Common myeloid progenitor, CD34-positive (primary cell): ENCODE measurements around the gene ANKRD49.

Experiments
- CTCF ChIA-PET: fragments of 350-600 bp; sonication (Branson Sonifier 250); formaldehyde crosslinking; loops from one replicate; lab custom pipeline; 2021; ENCODE audit warnings: antibody characterized with exemption; lab: Charles Lee
- POLR2A ChIA-PET: fragments of 350-600 bp; sonication (Branson Sonifier 250); formaldehyde crosslinking; loops from one replicate; lab custom pipeline; 2021; ENCODE audit warnings: antibody characterized with exemption; lab: Charles Lee
- DNase-seq, 3 donors: peaks; one replicate each; pipeline versions ENCODE4 v3.0.0 to v3.0.0-alpha.2; 2013
- H3K27ac ChIP-seq, 2 experiments: 1 replicate in 1 of 2; 2 replicates in 1 of 2; pipeline ENCODE4 v1.7.0; 2013; ENCODE audit warnings: inconsistent platforms in 2 of 2, low read length in 2 of 2, mild to moderate bottlenecking in 2 of 2, low read depth in 1 of 2, moderate library complexity in 1 of 2; ENCODE audit not compliant: severe bottlenecking in 2 of 2, insufficient read depth in 1 of 2, poor library complexity in 1 of 2
- H3K27me3 ChIP-seq, 5 experiments: replicated peaks in 2 of 5; 1 replicate in 3 of 5; 2 replicates in 2 of 5; pipeline versions ENCODE4 v1.6.1 to v1.7.0; 2013; ENCODE audit warnings: low read length in 4 of 5, mild to moderate bottlenecking in 2 of 5, moderate library complexity in 2 of 5, inconsistent platforms in 1 of 5; ENCODE audit not compliant: insufficient read depth in 5 of 5, control insufficient read depth in 4 of 5
- H3K36me3 ChIP-seq, 4 experiments: 1 replicate in 2 of 4; 2 replicates in 2 of 4; pipeline versions ENCODE4 v1.6.1 to v1.7.0; 2013; ENCODE audit warnings: low read length in 3 of 4, control low read depth in 1 of 4, mild to moderate bottlenecking in 1 of 4; ENCODE audit not compliant: control insufficient read depth in 4 of 4, insufficient read depth in 4 of 4
- H3K4me1 ChIP-seq, 4 experiments: 1 replicate in 3 of 4; 2 replicates in 1 of 4; pipeline versions ENCODE4 v1.6.1 to v1.7.1; 2013; ENCODE audit warnings: low read length in 3 of 4, mild to moderate bottlenecking in 3 of 4, control low read depth in 1 of 4, inconsistent platforms in 1 of 4, moderate library complexity in 1 of 4; ENCODE audit not compliant: control insufficient read depth in 4 of 4, insufficient read depth in 4 of 4; ENCODE audit errors: control extremely low read depth in 1 of 4
- H3K4me3 ChIP-seq, 7 experiments: 1 replicate in 4 of 7; 2 replicates in 3 of 7; pipeline versions ENCODE4 v1.5.1 to v1.7.0; 2013; ENCODE audit warnings: mild to moderate bottlenecking in 7 of 7, low read length in 6 of 7, moderate library complexity in 6 of 7, inconsistent platforms in 2 of 7, low read depth in 2 of 7, control low read depth in 1 of 7; ENCODE audit not compliant: insufficient read depth in 4 of 7, control insufficient read depth in 1 of 7; ENCODE audit errors: extremely low read depth in 1 of 7
- H3K9me3 ChIP-seq, 5 experiments: 1 replicate in 4 of 5; 2 replicates in 1 of 5; pipeline versions ENCODE4 v1.6.1 to v1.7.1; 2013; ENCODE audit warnings: low read length in 4 of 5, mild to moderate bottlenecking in 2 of 5, inconsistent platforms in 1 of 5, low read depth in 1 of 5, moderate library complexity in 1 of 5; ENCODE audit not compliant: control insufficient read depth in 4 of 5, insufficient read depth in 2 of 5; ENCODE audit errors: control extremely low read depth in 1 of 5
- WGBS: methylation state at CpG from one replicate; pipeline ENCODE4 v1.1.5; 2013; ENCODE audit not compliant: insufficient coverage; 5-methylcytosine and 5-hydroxymethylcytosine counted together

ANKRD49 gene

GRCh38 chr11:94452988-94453387, 40.8 kb upstream of the ANKRD49 start:
- ChIA-PET CTCF (no interaction called here), POLR2A (no interaction called here)
- H3K4me1 ChIP-seq = no peaks in the 10 kb centered on the region
- H3K27ac ChIP-seq = no peak overlapping the region
- H3K27me3 ChIP-seq = no peaks in the 10 kb centered on the region
- peaks cover 0 to 5% (median 0%) of the 10 kb centered on the region in 5 experiments for H3K9me3 ChIP-seq
- no peak for DNase-seq
- no CpG with 5 or more reads among the region's 2 CpGs for WGBS
- H3K4me3 ChIP-seq = no peak overlapping the region
- peaks cover 12 to 40% (median 20%) of the 10 kb centered on the region in 4 experiments for H3K36me3 ChIP-seq

GRCh38 chr11:94454301-94454700, 39.5 kb upstream of the ANKRD49 start:
- Histone ChIP-seq H3K9me3 (peaks cover 0 to 5% (median 0%) of the 10 kb centered on the region in 5 experiments), H3K4me3 (no peak overlapping the region), H3K4me1 (no peaks in the 10 kb centered on the region), H3K27ac (no peak overlapping the region), H3K36me3 (peaks cover 12 to 37% (median 20%) of the 10 kb centered on the region in 4 experiments), H3K27me3 (no peaks in the 10 kb centered on the region)
- POLR2A ChIA-PET = interaction anchor here (0.7 to 0.8 kb wide), 2 partner anchors 11 to 16 kb away, joined by 3 to 5 read pairs; no protein-coding TSS in a partner anchor
- CTCF ChIA-PET = interaction anchor here (0.8 kb wide), 1 partner anchor 51 kb away, joined by 3 read pairs; no protein-coding TSS in a partner anchor
- WGBS = no CpG with 5 or more reads among the region's 2 CpGs
- no peak for DNase-seq

GRCh38 chr11:94455861-94456260, 37.9 kb upstream of the ANKRD49 start:
- H3K4me1 ChIP-seq = no peaks in the 10 kb centered on the region
- H3K27me3 ChIP-seq = no peaks in the 10 kb centered on the region
- CTCF ChIA-PET = no interaction called here
- no peak overlapping the region for H3K4me3 ChIP-seq
- no peak overlapping the region for H3K27ac ChIP-seq
- WGBS = no CpG with 5 or more reads among the region's 1 CpG
- POLR2A ChIA-PET = no interaction called here
- peaks cover 21 to 49% (median 29%) of the 10 kb centered on the region in 4 experiments for H3K36me3 ChIP-seq
- no peak for DNase-seq
- peaks cover 0 to 5% (median 0%) of the 10 kb centered on the region in 5 experiments for H3K9me3 ChIP-seq

GRCh38 chr11:94457118-94458029, 36.4 kb upstream of the ANKRD49 start:
- H3K36me3 ChIP-seq = peaks cover 24 to 52% (median 33%) of the 10 kb centered on the region in 4 experiments
- WGBS = 88% methylated on average over 3 of the region's 4 CpGs
- no peak overlapping the region for H3K27ac ChIP-seq
- ChIA-PET CTCF (no interaction called here), POLR2A (no interaction called here)
- no peaks in the 10 kb centered on the region for H3K4me1 ChIP-seq
- peaks cover 0 to 5% (median 0%) of the 10 kb centered on the region in 5 experiments for H3K9me3 ChIP-seq
- DNase-seq = peak in 2 of 3 donors; percentile 7 to 20
- no peaks in the 10 kb centered on the region for H3K27me3 ChIP-seq
- H3K4me3 ChIP-seq = no peak overlapping the region

GRCh38 chr11:94459576-94459975, 34.2 kb upstream of the ANKRD49 start:
- H3K4me1 ChIP-seq = no peaks in the 10 kb centered on the region
- H3K9me3 ChIP-seq = no peaks in the 10 kb centered on the region
- 100% methylated on average over 2 of the region's 2 CpGs for WGBS
- DNase-seq = no peak
- no peak overlapping the region for H3K4me3 ChIP-seq
- H3K27me3 ChIP-seq = no peaks in the 10 kb centered on the region
- ChIA-PET CTCF (interaction anchor here (0.9 kb wide), 1 partner anchor 9 kb away, joined by 3 read pairs; no protein-coding TSS in a partner anchor), POLR2A (no interaction called here)
- H3K36me3 ChIP-seq = peaks cover 19 to 42% (median 29%) of the 10 kb centered on the region in 4 experiments
- H3K27ac ChIP-seq = no peak overlapping the region

GRCh38 chr11:94469416-94469815, 24.4 kb upstream of the ANKRD49 start:
- Histone ChIP-seq H3K4me3 (no peak overlapping the region), H3K36me3 (peaks cover 9 to 36% (median 27%) of the 10 kb centered on the region in 4 experiments), H3K4me1 (peaks cover 10 to 18% (median 14%) of the 10 kb centered on the region in 4 experiments), H3K27ac (no peak overlapping the region), H3K9me3 (no peaks in the 10 kb centered on the region), H3K27me3 (no peaks in the 10 kb centered on the region)
- DNase-seq = no peak
- WGBS = no CpG with 5 or more reads among the region's 2 CpGs
- ChIA-PET CTCF (no interaction called here), POLR2A (no interaction called here)
